ENCODE data around the gene FAM180A. TPM values are rescaled to one million over a fixed set of nuclear protein-coding genes. Genes with fewer than 3 reads are reported as not detected.

The FAM180A gene
- total and polyA plus RNA-seq, 2 of the 8 experiments (the other 6 are each of a cell fraction or from before 2014, with no cell fraction given) = not detected

DNA sequence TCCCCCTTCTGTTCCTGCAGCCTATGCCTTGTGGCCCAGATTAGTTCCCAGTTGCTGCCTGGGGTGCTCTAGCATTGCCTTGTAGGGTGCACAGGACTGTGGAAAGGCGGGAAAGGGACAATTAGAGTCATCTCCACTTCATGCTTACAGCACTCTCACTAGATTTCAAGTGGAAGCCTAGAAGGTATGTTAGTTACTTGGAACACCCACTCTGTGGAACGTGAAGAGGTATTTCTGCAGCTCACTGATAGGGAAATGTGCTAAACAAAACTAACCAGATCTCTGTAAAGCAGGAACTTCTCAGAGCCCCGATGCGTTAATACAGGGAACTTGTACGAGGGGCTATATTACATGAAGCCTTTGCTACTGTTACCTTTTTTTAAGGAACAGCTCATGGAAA lies 66.9 kb downstream of the FAM180A start:
- ChIA-PET POLR2A (ENCODE audit: partially characterized antibody) (interaction anchor here (0.6 kb wide), 2 partner anchors 10 to 160 kb away, joined by 3 read pairs; no protein-coding TSS in a partner anchor), CTCF (ENCODE audit: partially characterized antibody) (interaction anchor here (0.7 to 5.9 kb wide), 11 partner anchors 10 to 407 kb away, joined by 3 to 89 read pairs (median 5); no protein-coding TSS in a partner anchor)
- H2AK5ac ChIP-seq (ENCODE audit: low read depth, low read length) = no peak overlapping the region
- H3K23me2 ChIP-seq (ENCODE audit: low read depth, low read length) = no peaks in the 10 kb centered on the region
- H2BK20ac ChIP-seq (ENCODE audit: low read length) = no peak overlapping the region
- H4K20me1 ChIP-seq (replicated peaks in 1 of 2; ENCODE audit: control insufficient read depth in 1 of 2, insufficient read depth in 2 of 2, low read length in 2 of 2) = peaks cover 0 to 11% of the 10 kb centered on the region in 2 experiments
- 96% methylated on average over 5 of the region's 5 CpGs; no CpG with 5 or more reads in 1 of the 2 experiments for WGBS, 2 experiments (ENCODE audit: extremely low coverage in 1 of 2, insufficient coverage in 1 of 2, insufficient read length in 1 of 2, insufficient replicate concordance in 2 of 2, low coverage in 1 of 2, low lambda C conversion rate in 2 of 2, missing lambda C conversion rate in 1 of 2)
- no peak overlapping the region for H3K18ac ChIP-seq (ENCODE audit: extremely low read depth, low read length)
- no peak overlapping the region for H3K4me3 ChIP-seq (ENCODE audit: extremely low read depth in 1 of 4, insufficient read depth in 2 of 4, low read depth in 3 of 4, low read length in 4 of 4)
- H2BK15ac ChIP-seq (ENCODE audit: low read length) = no peak overlapping the region
- H3K9me3 ChIP-seq (ENCODE audit: insufficient read depth in 2 of 2, low read depth in 1 of 2, low read length in 1 of 2) = no peaks in the 10 kb centered on the region
- no peak overlapping the region for H3K4me2 ChIP-seq (ENCODE audit: insufficient read depth in 1 of 2, low read depth in 2 of 2, low read length in 2 of 2)
- H2BK120ac ChIP-seq (replicated peaks; ENCODE audit: low read depth, low read length) = no peak overlapping the region
- no peak overlapping the region for H4K91ac ChIP-seq (replicated peaks; ENCODE audit: insufficient read length, low read length)
- FAIRE-seq = no peak
- H3K23ac ChIP-seq (ENCODE audit: insufficient read length) = no peak overlapping the region
- no peak overlapping the region for H2BK5ac ChIP-seq (ENCODE audit: low read depth, low read length)
- no peak overlapping the region for H3K9ac ChIP-seq (replicated peaks in 1 of 4; ENCODE audit: extremely low read depth in 1 of 4, low read depth in 3 of 4, low read length in 3 of 4)
- no peak overlapping the region for H4K8ac ChIP-seq (ENCODE audit: extremely low read depth, insufficient read depth, low read length)
- H3K36me3 ChIP-seq (ENCODE audit: control insufficient read depth in 2 of 4, insufficient read depth in 4 of 4, low read length in 3 of 4) = peaks cover 0 to 17% (median 2%) of the 10 kb centered on the region in 4 experiments; a peak in 4 of 8 replicates
- no peak overlapping the region for H2BK12ac ChIP-seq (ENCODE audit: low read depth, low read length)
- H3K4ac ChIP-seq (replicated peaks; ENCODE audit: insufficient read length, low read depth, low read length) = no peak overlapping the region
- H3K14ac ChIP-seq (ENCODE audit: insufficient read length) = no peak overlapping the region
- H2AFZ ChIP-seq (ENCODE audit: low read length) = no peak overlapping the region
- no peak overlapping the region for H4K5ac ChIP-seq (ENCODE audit: insufficient read length, low read depth, low read length)
- peaks cover 8% of the 10 kb centered on the region for H3K79me1 ChIP-seq (ENCODE audit: low read depth, low read length)
- no peak overlapping the region for H3K56ac ChIP-seq (replicated peaks; ENCODE audit: insufficient read length, low read depth, low read length)
- no peak overlapping the region for H3K27ac ChIP-seq (ENCODE audit: low read depth, low read length)
- no peaks in the 10 kb centered on the region for H3K27me3 ChIP-seq (replicated peaks in 1 of 4; ENCODE audit: control insufficient read depth in 3 of 4, extremely low read depth in 1 of 4, insufficient read depth in 3 of 4, low read length in 3 of 4)
- H3K79me2 ChIP-seq (ENCODE audit: control insufficient read depth in 1 of 2, insufficient read depth in 2 of 2, low read length in 2 of 2) = peaks cover 0 to 3% of the 10 kb centered on the region in 2 experiments; a peak in 2 of 4 replicates
- H3K4me1 ChIP-seq (replicated peaks in 1 of 4; ENCODE audit: control insufficient read depth in 3 of 4, insufficient read depth in 4 of 4, low read length in 3 of 4) = peaks cover 0 to 3% (median 0%) of the 10 kb centered on the region in 4 experiments; a peak in 2 of 7 replicates
- no peak for DNase-seq (ENCODE audit: low read depth in 1 of 2, low spot score in 2 of 2)
- TF ChIP-seq TAF7 (optimal IDR thresholded peaks at IDR 0.05; ENCODE audit: borderline replicate concordance, low read depth, low read length) (no peak), NRF1 (IDR thresholded peaks at IDR 0.05; ENCODE audit: low read depth, low read length) (no peak), JUND (IDR thresholded peaks at IDR 0.05; ENCODE audit: low read length) (no peak)
- TF ChIP-seq, protein P1, sequence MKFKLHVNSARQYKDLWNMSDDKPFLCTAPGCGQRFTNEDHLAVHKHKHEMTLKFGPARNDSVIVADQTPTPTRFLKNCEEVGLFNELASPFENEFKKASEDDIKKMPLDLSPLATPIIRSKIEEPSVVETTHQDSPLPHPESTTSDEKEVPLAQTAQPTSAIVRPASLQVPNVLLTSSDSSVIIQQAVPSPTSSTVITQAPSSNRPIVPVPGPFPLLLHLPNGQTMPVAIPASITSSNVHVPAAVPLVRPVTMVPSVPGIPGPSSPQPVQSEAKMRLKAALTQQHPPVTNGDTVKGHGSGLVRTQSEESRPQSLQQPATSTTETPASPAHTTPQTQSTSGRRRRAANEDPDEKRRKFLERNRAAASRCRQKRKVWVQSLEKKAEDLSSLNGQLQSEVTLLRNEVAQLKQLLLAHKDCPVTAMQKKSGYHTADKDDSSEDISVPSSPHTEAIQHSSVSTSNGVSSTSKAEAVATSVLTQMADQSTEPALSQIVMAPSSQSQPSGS (IDR thresholded peaks at IDR 0.05; ENCODE audit: low read length) = no peak
